Pancreas (tissue), 10 donors: ENCODE data around the gene OPN1MW3. TPM values are rescaled to one million over a fixed set of nuclear protein-coding genes. Genes with fewer than 3 reads are reported as not detected.
A peak's percentile ranks its signal among the peaks of the same experiment; 100 is the strongest.

Experiments
- ATAC-seq, 4 donors: fragments of 200-7000 bp; cut with Tn5 transposase; one replicate each; pipeline versions ENCODE4 v1.8.0 to v1.9.1; 2020; ENCODE audit warnings: mild to moderate bottlenecking in 4 of 4, moderate library complexity in 4 of 4
- DNase-seq, 6 donors: peaks; one replicate each; pipeline ENCODE4 v3.0.0-alpha.2; 2020
- FAIRE-seq: peaks from 2 replicates; lab custom pipeline; 2012; peaks lifted over from hg19 to GRCh38; lab: Jason Lieb, UNC
- H3K27ac ChIP-seq, 4 donors: fragments of 200-600 bp; sonication (generic); 1 replicate in 3 of 4; 2 replicates in 1 of 4; pipeline versions ENCODE4 v1.5.0 to v1.8.0; 2020
- H3K27me3 ChIP-seq, 4 donors: fragments of 200-600 bp; one replicate each; pipeline ENCODE4 v1.8.0; 2021
- H3K36me3 ChIP-seq, 3 donors: fragments of 200-600 bp; sonication (generic) in 1 of 3; one replicate each; pipeline versions ENCODE4 v1.5.0 to v1.8.0; 2020 to 2021
- H3K4me1 ChIP-seq, 3 donors: fragments of 200-600 bp; one replicate each; pipeline ENCODE4 v1.8.0; 2021
- H3K4me3 ChIP-seq, 4 donors: fragments of 200-600 bp; sonication (generic) in 2 of 4; one replicate each; pipeline versions ENCODE4 v1.5.0 to v1.8.0; 2020 to 2021
- H3K9me3 ChIP-seq, 4 donors: fragments of 200-600 bp; one replicate each; pipeline ENCODE4 v1.8.0; 2021
- WGBS, 2 donors: extraction: QIAGEN DNeasy Blood & Tissue Kit; methylation state at CpG; one replicate each; pipeline ENCODE4 v1.1.7; 2013; 5-methylcytosine and 5-hydroxymethylcytosine counted together
- intact Hi-C, 3 donors: fragments of 100-400 bp; cut with DNase I; formaldehyde crosslinking; loops; one replicate each; pipeline versions ENCODE4 v1.11.1 to v1.14.2; 2022
- polyA plus RNA-seq, 2 donors: library from polyadenylated mRNA; stranded (reverse); fragments of 200-250 nt; gene quantifications; one replicate each; pipeline ENCODE4 v1.2.3, GENCODE V29; 2013
- total RNA-seq, 6 donors: library from RNA; stranded (reverse); fragmentation: NEBNext Ultra II Directional in 4 of 6; extraction: Animal tissue kit (Norgen Biotek cat#: 25700) in 4 of 6; gene quantifications; one replicate each; pipeline versions ENCODE4 v1.2.1 to v1.2.4, GENCODE V29; 2021 to 2023
- TF ChIP-seq, protein P1 (sequence below), 4 donors: fragments of 200-600 bp; sonication (generic) in 3 of 4; IDR thresholded peaks; one replicate each; pipeline versions ENCODE4 v1.5.0 to v1.8.0; 2021; ENCODE audit warnings: antibody characterized with exemption in 4 of 4
- donor health status: healthy with polysubstance abuse.
- donor health status: DM: no; HTN: no; CAD: no; lungs with moderate emphysema.
- donor health status: DM: no; HTN: no; CAD: no.
- donor health status: control.
- donor health status: control.
- donor health status: Bipolar disorder and iron deficiency.
- donor health status: DM: yes; HTN: yes; CAD: no.
- donor health status: DM: no; HTN: no; CAD: no.
- donor health status: DM: no; HTN: no; CAD: no.
- donor health status: DM: yes; HTN: yes; CAD: no.

The OPN1MW3 gene
- total and polyA plus RNA-seq, 8 donors: not detected

GRCh38 chrX:154313147-154313546, 55.8 kb downstream of the OPN1MW3 start:
- Histone ChIP-seq H3K4me3 (no peak overlapping the region), H3K27me3 (peaks cover 0 to 11% (median 0%) of the 10 kb centered on the region in 4 donors), H3K36me3 (no peaks in the 10 kb centered on the region), H3K9me3 (no peaks in the 10 kb centered on the region), H3K4me1 (no peaks in the 10 kb centered on the region), H3K27ac (no peak overlapping the region)
- intact Hi-C loops: no loop called here
- ATAC-seq (no peak), DNase-seq (no peak), FAIRE-seq (no peak)
- TF ChIP-seq, protein P1, sequence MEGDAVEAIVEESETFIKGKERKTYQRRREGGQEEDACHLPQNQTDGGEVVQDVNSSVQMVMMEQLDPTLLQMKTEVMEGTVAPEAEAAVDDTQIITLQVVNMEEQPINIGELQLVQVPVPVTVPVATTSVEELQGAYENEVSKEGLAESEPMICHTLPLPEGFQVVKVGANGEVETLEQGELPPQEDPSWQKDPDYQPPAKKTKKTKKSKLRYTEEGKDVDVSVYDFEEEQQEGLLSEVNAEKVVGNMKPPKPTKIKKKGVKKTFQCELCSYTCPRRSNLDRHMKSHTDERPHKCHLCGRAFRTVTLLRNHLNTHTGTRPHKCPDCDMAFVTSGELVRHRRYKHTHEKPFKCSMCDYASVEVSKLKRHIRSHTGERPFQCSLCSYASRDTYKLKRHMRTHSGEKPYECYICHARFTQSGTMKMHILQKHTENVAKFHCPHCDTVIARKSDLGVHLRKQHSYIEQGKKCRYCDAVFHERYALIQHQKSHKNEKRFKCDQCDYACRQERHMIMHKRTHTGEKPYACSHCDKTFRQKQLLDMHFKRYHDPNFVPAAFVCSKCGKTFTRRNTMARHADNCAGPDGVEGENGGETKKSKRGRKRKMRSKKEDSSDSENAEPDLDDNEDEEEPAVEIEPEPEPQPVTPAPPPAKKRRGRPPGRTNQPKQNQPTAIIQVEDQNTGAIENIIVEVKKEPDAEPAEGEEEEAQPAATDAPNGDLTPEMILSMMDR (IDR thresholded peaks at IDR 0.05): no peak
- WGBS, 2 donors: 79 to 86% methylated on average over 5 of the region's 5 CpGs

GRCh38 chrX:154315416-154315815, 58.0 kb downstream of the OPN1MW3 start:
- H3K4me1 ChIP-seq: no peaks in the 10 kb centered on the region
- FAIRE-seq (no peak), ATAC-seq (no peak), DNase-seq (no peak)
- H3K27me3 ChIP-seq: peaks cover 0 to 11% (median 0%) of the 10 kb centered on the region in 4 donors
- H3K27ac ChIP-seq: no peak overlapping the region
- no peaks in the 10 kb centered on the region for H3K9me3 ChIP-seq
- TF ChIP-seq, protein P1 (IDR thresholded peaks at IDR 0.05): no peak
- intact Hi-C loops: no loop called here
- no peak overlapping the region for H3K4me3 ChIP-seq
- WGBS, 2 donors: 66 to 74% methylated on average over 3 of the region's 3 CpGs
- H3K36me3 ChIP-seq: no peaks in the 10 kb centered on the region

DNA sequence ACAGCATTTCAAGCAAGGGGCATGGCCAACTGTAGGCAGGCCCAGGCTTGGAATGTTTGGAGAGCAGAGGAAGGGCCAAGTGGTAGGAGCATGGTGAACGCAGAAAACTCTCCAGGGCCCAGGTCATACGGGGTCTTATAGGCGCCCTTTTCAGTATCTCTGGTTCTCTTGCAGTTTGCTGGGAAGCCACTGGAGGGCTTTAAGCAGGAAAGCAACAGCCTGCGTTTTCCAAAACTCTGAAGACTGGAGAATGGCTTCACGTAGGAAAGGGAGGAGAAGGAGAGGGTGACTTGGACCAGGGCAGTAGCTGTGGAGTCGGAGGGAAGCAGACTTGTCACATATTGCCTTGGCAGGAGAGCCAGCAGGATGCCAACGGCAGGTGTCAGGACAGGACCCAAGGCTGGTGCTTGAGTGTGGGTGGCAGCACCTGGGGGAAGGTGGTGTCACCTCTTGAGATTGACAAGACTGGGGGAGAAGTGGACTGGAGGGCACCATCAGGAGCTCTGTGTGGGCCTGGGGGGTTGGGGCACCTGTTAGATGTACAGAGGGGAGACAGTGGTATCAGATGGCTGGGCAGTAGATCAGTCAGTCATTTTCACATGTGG, 60.1 kb downstream of the OPN1MW3 start:
- peaks cover 0 to 18% (median 0%) of the 10 kb centered on the region in 4 donors for H3K27me3 ChIP-seq
- TF ChIP-seq, protein P1 (IDR thresholded peaks at IDR 0.05): peak in 2 of 4 donors; percentile 11 to 25
- H3K4me3 ChIP-seq: no peak overlapping the region
- no peaks in the 10 kb centered on the region for H3K9me3 ChIP-seq
- H3K4me1 ChIP-seq: no peaks in the 10 kb centered on the region
- intact Hi-C loops: no loop called here
- DNase-seq (peak in 1 of 6 donors; percentile 23), FAIRE-seq (no peak), ATAC-seq (peak in 3 of 4 donors; percentile 37 to 73 (median 50))
- WGBS, 2 donors: 5 to 27% methylated on average over 7 of the region's 7 CpGs
- no peak overlapping the region for H3K27ac ChIP-seq
- no peaks in the 10 kb centered on the region for H3K36me3 ChIP-seq

DNA sequence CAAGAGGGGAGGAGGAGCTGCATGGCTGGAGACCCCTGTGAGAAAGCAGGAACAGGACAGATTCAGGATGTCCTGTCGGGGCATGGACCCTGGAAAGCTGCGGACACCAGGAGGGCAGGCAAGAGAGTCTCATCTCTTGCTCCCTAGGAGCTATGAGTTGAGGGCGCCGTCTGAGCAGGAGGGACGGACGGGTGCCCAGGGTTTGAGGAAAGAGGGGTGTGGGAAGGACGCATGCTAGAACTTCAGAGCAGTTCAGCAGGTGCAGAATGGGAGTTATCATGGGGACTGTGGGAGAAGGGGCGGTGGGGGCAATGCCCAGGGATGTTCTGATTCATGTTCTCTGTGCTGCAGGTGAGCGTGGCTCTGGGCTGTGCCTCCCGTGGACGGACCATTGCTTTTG, 63.0 kb downstream of the OPN1MW3 start:
- TF ChIP-seq, protein P1 (IDR thresholded peaks at IDR 0.05): no peak
- FAIRE-seq (no peak), ATAC-seq (no peak), DNase-seq (no peak)
- intact Hi-C loops: no loop called here
- 68 to 77% methylated on average over 11 of the region's 11 CpGs for WGBS, 2 donors
- no peaks in the 10 kb centered on the region for H3K36me3 ChIP-seq
- no peak overlapping the region for H3K27ac ChIP-seq
- no peaks in the 10 kb centered on the region for H3K9me3 ChIP-seq
- no peak overlapping the region for H3K4me3 ChIP-seq
- no peaks in the 10 kb centered on the region for H3K4me1 ChIP-seq
- peaks cover 0 to 13% (median 0%) of the 10 kb centered on the region in 4 donors for H3K27me3 ChIP-seq

Other genes with a start within 250 kb of the OPN1MW3 start
- gene IRAK1, start 237.7 kb upstream of the OPN1MW3 start, total RNA-seq: 100 to 1,000 TPM in 1 of 6 donors, 10 to 100 TPM in 5; 44.5 to 103 (median 64.6) TPM
- 10 to 100 TPM; 35.8 to 48.9 TPM for gene IRAK1, start 237.7 kb upstream of the OPN1MW3 start, polyA plus RNA-seq
- 10 to 100 TPM; 21.3 to 30.8 (median 23.6) TPM for gene MECP2, start 159.9 kb upstream of the OPN1MW3 start, total RNA-seq
- gene MECP2, start 159.9 kb upstream of the OPN1MW3 start, polyA plus RNA-seq: 10 to 100 TPM; 17.7 to 19.5 TPM
- gene OPN1LW, start 113.3 kb upstream of the OPN1MW3 start, total RNA-seq: not detected
- not detected for gene OPN1LW, start 113.3 kb upstream of the OPN1MW3 start, polyA plus RNA-seq
- gene OPN1MW, start 75.0 kb upstream of the OPN1MW3 start, total RNA-seq: not detected
- not detected for gene OPN1MW, start 75.0 kb upstream of the OPN1MW3 start, polyA plus RNA-seq
- gene OPN1MW2, start 37.8 kb upstream of the OPN1MW3 start, total RNA-seq: not detected
- gene OPN1MW2, start 37.8 kb upstream of the OPN1MW3 start, polyA plus RNA-seq: not detected
- not detected for gene TEX28, start 37.5 kb downstream of the OPN1MW3 start, total RNA-seq
- not detected for gene TEX28, start 37.5 kb downstream of the OPN1MW3 start, polyA plus RNA-seq
- not detected for gene TKTL1, start 38.2 kb downstream of the OPN1MW3 start, total RNA-seq
- not detected for gene TKTL1, start 38.2 kb downstream of the OPN1MW3 start, polyA plus RNA-seq
- gene FLNA, start 117.1 kb downstream of the OPN1MW3 start, total RNA-seq: 100 to 1,000 TPM in 4 of 6 donors, 10 to 100 TPM in 2; 67.0 to 298 (median 142) TPM
- gene FLNA, start 117.1 kb downstream of the OPN1MW3 start, polyA plus RNA-seq: 100 to 1,000 TPM; 222 to 259 TPM
- 10 to 100 TPM; 23.1 to 42.9 (median 38.7) TPM for gene EMD, start 121.7 kb downstream of the OPN1MW3 start, total RNA-seq
- 10 to 100 TPM; 56.0 to 86.7 TPM for gene EMD, start 121.7 kb downstream of the OPN1MW3 start, polyA plus RNA-seq
- gene RPL10, start 140.8 kb downstream of the OPN1MW3 start, total RNA-seq: 1,000 to 10,000 TPM; 2,194 to 4,058 (median 3,145) TPM
- 1,000 to 10,000 TPM; 2,751 to 3,412 TPM for gene RPL10, start 140.8 kb downstream of the OPN1MW3 start, polyA plus RNA-seq
- gene DNASE1L1, start 151.7 kb downstream of the OPN1MW3 start, total RNA-seq: 10 to 100 TPM in 1 of 6 donors, 1 to 10 TPM in 5; 5.1 to 13.6 (median 7.3) TPM
- 10 to 100 TPM; 11.3 to 16.5 TPM for gene DNASE1L1, start 151.7 kb downstream of the OPN1MW3 start, polyA plus RNA-seq
- 10 to 100 TPM; 14.6 to 26.7 (median 17.1) TPM for gene TAFAZZIN, start 154.0 kb downstream of the OPN1MW3 start, total RNA-seq
- gene TAFAZZIN, start 154.0 kb downstream of the OPN1MW3 start, polyA plus RNA-seq: 10 to 100 TPM; 77.0 to 82.7 TPM
- 10 to 100 TPM; 27.8 to 55.6 (median 37.7) TPM for gene ATP6AP1, start 171.1 kb downstream of the OPN1MW3 start, total RNA-seq
- 10 to 100 TPM; 34.1 to 82.4 TPM for gene ATP6AP1, start 171.1 kb downstream of the OPN1MW3 start, polyA plus RNA-seq
- gene GDI1, start 179.6 kb downstream of the OPN1MW3 start, total RNA-seq: 10 to 100 TPM; 25.5 to 61.4 (median 35.5) TPM
- 100 to 1,000 TPM in 1 of 2 donors, 10 to 100 TPM in 1; 93.7 to 138 TPM for gene GDI1, start 179.6 kb downstream of the OPN1MW3 start, polyA plus RNA-seq
- 10 to 100 TPM; 21.2 to 39.8 (median 22.0) TPM for gene FAM50A, start 186.6 kb downstream of the OPN1MW3 start, total RNA-seq
- gene FAM50A, start 186.6 kb downstream of the OPN1MW3 start, polyA plus RNA-seq: 100 to 1,000 TPM in 1 of 2 donors, 10 to 100 TPM in 1; 91.5 to 128 TPM
- 10 to 100 TPM; 10.5 to 40.7 (median 16.3) TPM for gene PLXNA3, start 200.7 kb downstream of the OPN1MW3 start, total RNA-seq
- 10 to 100 TPM; 15.0 to 39.0 TPM for gene PLXNA3, start 200.7 kb downstream of the OPN1MW3 start, polyA plus RNA-seq
- gene LAGE3, start 221.7 kb downstream of the OPN1MW3 start, total RNA-seq: 10 to 100 TPM in 5 of 6 donors, 1 to 10 TPM in 1; 9.5 to 19.6 (median 12.7) TPM
- 10 to 100 TPM; 10.1 to 15.2 TPM for gene LAGE3, start 221.7 kb downstream of the OPN1MW3 start, polyA plus RNA-seq
- 10 to 100 TPM; 16.0 to 32.2 (median 21.5) TPM for gene UBL4A, start 229.0 kb downstream of the OPN1MW3 start, total RNA-seq
- 10 to 100 TPM; 13.6 to 20.4 TPM for gene UBL4A, start 229.0 kb downstream of the OPN1MW3 start, polyA plus RNA-seq
- 10 to 100 TPM in 5 of 6 donors, 1 to 10 TPM in 1; 9.6 to 12.2 (median 11.3) TPM for gene SLC10A3, start 233.0 kb downstream of the OPN1MW3 start, total RNA-seq
- 10 to 100 TPM; 16.2 to 19.1 TPM for gene SLC10A3, start 233.0 kb downstream of the OPN1MW3 start, polyA plus RNA-seq